Heart left ventricle (tissue), 13 donors: Measurements from ENCODE around the gene DNAH1.

Experiments
- POLR2A ChIP-seq, 2 donors: fragments of 450-650 bp; IDR thresholded peaks; one replicate each; pipeline ENCODE4 v1.6.1; 2017; ENCODE audit warnings: antibody characterized with exemption in 2 of 2, mild to moderate bottlenecking in 2 of 2, moderate library complexity in 2 of 2
- TF ChIP-seq, protein P1 (sequence below), 12 donors: fragments of 200-600 bp; sonication (generic) in 4 of 12; IDR thresholded peaks; one replicate each; pipeline versions ENCODE4 v1.5.0 to v1.8.0; 2018 to 2022; ENCODE audit warnings: antibody characterized with exemption in 12 of 12, mild to moderate bottlenecking in 5 of 12
- donor health status: ischemic (EF 13 %, LVEDD 7.1; RV severe dilation, severe dysfunction).
- donor health status: DM: no; HTN: yes; CAD: no.
- donor health status: DM: no; HTN: no; CAD: no.
- donor health status: ischemic (EF 25% LVEDD 6.9; RV normal size, moderate dysfunction).
- donor health status: ischemic (EF 25% LVEDD 5.7; RV mildly dilated, moderate dysfunction).
- donor health status: ischemic (EF 35%, LVEDD 5.7; RV mildly dilated, moderate dysfunction).
- donor health status: nonischemic (EF 11% LVEDD 7.7; RV severe dilation, severe dysfunction).
- donor health status: DM: yes; HTN: yes; CAD: no.
- donor health status: PGD.
- donor health status: ischemic (EF 29% LVEDD 5.4; RV normal size, mild dysfunction).
- donor health status: nonischemic (EF 23%, LVEDD 6.1; RV moderate dilation, normal function).

DNA sequence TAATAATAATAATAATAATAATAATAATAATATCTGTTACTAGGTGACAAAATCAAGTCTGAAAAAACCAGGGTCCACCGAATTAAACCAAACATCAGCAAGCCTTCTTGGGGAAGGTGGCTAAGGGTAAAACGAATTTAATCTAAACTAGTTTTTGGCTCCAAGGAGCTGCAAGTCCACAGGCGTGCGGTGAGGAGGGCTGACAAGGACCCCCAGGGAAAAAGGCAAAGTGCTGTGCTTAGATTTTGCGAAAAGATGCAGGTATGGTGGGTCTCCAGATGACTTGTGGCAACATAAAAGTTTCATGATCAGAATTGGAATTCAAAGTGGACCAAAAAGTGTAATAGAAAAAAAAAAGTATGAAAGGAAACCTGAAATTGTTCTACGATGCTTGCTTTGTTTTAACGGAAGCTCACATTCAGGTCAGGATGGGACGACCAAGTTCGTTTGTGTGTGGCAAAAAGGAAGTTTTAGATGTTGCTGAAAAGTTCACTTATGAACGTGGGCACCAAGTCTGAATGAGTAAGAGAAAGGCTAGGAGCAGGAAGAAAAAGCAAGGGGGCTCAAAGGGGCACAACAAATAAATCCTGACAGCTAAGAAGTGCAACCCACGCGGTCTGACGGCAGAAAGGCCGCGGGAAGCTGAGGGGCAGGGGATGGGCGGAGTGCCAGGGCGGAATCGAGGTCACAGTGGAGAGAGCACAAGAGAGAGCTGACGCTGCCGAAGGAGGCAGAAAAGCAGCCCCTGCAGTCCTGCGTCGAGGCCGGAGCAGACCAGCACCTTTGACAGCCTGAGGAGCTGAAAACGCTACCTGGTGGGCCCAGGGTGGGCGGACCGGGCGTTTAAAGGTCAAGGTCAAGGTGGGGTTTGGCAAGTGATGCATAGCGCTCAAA is 38.8 kb upstream of the DNAH1 start:
- TF ChIP-seq, protein P1, sequence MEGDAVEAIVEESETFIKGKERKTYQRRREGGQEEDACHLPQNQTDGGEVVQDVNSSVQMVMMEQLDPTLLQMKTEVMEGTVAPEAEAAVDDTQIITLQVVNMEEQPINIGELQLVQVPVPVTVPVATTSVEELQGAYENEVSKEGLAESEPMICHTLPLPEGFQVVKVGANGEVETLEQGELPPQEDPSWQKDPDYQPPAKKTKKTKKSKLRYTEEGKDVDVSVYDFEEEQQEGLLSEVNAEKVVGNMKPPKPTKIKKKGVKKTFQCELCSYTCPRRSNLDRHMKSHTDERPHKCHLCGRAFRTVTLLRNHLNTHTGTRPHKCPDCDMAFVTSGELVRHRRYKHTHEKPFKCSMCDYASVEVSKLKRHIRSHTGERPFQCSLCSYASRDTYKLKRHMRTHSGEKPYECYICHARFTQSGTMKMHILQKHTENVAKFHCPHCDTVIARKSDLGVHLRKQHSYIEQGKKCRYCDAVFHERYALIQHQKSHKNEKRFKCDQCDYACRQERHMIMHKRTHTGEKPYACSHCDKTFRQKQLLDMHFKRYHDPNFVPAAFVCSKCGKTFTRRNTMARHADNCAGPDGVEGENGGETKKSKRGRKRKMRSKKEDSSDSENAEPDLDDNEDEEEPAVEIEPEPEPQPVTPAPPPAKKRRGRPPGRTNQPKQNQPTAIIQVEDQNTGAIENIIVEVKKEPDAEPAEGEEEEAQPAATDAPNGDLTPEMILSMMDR (IDR thresholded peaks at IDR 0.05) = no peak
- TF ChIP-seq POLR2A (IDR thresholded peaks at IDR 0.05) = peak; percentile 8 to 40
